CD4-positive, alpha-beta T cell treated with Interleukin-1 beta for 1 hour (primary cell): Measurements from ENCODE around the gene RNF223.

Source experiments
- DNase-seq, 2 donors: peaks; one replicate each; pipeline ENCODE4 v3.0.0-alpha.2; 2020 to 2022

Gene RNF223

DNA sequence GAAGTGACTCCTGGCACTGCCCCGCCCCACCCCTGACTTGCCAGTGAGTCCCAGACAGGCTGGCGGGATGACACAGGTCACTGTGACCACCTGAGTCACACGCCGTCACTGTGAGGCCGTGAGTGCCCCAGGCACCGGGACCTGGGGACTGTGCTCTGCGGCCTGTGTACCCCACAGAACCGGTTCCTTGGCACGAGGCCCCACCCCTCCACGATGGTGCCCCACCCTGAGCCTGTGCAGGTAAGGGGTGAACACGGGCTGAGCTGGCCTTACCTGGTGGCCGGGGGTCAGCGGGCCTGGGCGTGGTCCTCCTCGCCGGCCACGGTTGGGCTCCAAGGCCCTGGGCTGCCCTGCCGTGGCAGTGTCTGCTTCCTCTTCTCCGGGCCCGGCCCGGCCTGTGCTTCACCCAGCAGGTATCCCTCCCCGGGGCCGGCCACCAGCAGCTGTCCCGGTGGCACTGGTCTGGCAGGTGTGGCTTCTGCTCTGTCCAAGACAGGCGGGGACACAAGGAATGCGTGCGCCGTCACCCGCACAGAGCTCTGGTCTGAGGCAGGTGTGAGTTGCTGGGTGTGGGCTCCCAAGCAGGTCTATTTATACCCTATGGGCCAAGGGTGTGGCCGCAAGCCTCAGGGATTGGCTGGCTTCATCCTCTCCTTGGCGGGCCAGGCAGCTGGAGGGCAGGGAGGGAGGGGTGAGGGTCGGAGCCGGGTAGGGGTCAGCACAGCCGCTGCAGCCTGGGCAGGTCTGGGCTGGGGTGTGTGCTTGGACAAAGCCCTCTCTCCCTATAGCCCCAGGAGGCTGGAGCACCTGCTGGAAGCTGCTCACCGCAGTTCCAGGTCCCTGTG, at the start of gene RNF223:
RNF223 (minus strand) TSS at position 564 of the 845 bp plus-strand sequence. CDS start 1,740 bp downstream, outside the sequence.
- DNase-seq, result no peak

GRCh38 chr1:1122981-1123480, 48.9 kb upstream of the RNF223 start:
- DNase-seq, result no peak

GRCh38 chr1:1122078-1122811, 48.1 kb upstream of the RNF223 start:
- DNase-seq, result peak; percentile 83 to 84

DNA sequence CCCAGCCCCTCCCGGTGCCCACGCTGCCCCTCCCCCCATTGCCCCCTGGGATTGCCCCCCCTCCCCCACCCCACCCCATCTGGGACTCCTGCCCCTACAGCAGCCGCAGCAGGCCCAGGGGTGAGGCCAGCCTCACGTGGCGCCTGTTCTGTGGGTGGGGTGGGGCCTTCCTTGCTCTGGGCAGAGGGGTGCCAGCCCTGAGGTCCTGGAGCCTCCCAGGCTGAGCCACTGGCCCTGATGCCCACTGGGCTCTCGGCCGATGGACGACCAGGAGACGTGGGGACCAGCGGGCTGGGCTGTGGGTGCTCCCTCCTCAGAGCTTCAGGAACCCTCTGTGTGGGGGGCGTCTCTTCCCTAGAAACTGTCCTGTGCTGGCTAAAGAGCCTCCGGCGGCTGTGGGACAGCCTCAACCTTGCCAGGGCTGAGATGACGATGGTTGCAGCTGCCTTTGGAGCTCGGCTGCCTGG, 47.5 kb upstream of the RNF223 start:
- no peak for DNase-seq

DNA sequence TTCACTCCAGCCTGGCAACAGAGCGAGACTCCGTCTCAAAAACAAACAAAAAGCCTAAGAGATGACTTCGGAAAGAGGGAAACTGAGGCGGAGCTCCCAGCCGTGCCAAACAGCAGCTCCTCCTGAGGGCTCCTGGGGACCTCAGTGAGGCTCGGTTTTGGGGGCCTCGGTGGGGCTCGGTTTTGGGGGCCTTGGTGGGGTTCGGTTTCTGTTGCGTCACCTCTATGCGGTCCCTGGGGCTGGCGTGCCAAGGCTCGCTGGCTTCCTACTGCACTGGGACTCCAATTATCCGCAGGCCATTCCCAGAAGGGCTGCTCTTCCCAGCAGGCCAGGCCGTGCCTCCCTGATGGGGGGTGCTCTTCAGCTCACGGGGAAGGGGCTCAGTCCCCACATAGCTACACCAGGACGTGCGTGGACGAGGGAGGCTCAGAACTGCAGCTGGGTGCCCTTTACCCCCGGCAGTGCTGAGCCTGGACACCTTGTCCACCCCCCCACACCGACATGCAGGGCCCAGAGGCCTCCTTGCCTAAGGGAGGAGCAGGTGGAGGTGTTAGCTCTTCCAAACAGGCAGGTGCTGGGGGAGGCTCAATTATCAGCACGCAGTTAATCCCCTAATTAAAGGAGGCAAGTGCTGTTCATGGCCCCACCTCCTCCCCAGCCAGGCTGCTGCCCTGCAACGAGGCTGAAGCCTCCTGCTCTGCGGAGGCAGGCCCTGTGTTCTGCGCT, 46.9 kb upstream of the RNF223 start:
- DNase-seq, result no peak

DNA sequence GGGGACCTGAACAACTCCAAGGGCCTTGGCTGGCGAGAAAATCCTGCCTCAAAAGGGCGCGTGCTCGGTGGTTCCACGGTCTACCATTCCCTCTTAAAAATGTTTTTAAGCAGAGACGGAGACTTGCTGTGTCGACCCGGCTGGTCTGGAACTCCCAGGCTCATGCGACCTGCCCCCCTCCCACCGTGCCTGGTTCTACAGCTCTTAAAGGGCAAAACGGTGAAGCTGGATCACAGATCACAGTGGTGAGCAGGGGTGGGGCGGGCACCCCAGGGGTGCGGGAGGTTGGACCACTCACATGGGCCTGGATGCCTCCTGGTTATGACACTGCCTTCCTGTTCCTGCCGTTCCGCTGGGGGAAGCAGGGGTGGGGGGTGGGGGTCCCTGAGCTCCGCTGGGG, 46.0 kb upstream of the RNF223 start:
- DNase-seq, result no peak

GRCh38 chr1:1119272-1119890, 45.3 kb upstream of the RNF223 start:
- DNase-seq, result no peak

GRCh38 chr1:1118876-1119220, 44.7 kb upstream of the RNF223 start:
- no peak for DNase-seq

DNA sequence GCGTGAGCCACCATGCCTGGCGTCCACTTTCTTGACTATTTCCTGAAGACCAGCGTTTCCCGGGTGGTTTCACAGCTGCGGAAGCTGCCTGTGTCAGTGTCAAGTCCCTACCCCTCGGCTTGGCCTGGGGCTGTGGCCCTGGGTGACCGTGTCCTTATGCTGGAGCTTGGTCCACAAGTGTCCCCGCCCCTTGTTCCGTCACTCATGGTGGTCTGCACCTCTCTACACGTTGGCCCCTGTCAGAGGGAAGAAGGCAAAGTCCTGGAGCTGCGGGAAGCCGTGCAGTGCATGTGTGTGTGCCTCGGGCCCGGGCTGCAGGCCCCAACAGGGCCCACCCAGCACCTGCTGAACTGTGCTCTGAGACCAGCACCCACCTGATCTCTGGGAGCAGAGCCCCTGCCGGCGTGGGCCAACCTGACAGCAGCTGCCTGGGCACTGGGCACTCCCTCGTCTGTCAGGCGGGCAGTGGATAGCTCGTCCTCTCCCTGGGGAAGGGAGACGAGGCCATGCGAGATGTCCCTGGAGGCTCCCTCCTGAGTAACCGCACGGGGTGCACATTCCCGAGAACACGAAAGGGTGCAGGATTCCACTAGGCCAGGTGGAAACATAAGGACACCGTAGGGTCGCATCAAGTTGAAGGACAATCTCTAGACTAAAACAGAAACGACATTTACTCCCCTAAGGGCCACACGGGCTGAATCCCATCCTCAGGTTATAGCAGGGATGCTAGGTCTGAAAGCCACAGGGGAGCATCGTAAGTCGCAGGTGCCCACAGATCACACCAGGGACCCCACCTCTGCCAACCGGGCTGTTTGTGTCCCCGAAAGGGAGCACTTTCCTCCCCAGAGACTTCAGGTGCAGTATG, 44.1 kb upstream of the RNF223 start:
- DNase-seq, result no peak

- no peak for DNase-seq
Observed at GRCh38 chr1:1117469-1117831, 43.3 kb upstream of the RNF223 start.

GRCh38 chr1:1116701-1117468, 42.8 kb upstream of the RNF223 start:
- peak; percentile 15 to 29 for DNase-seq

GRCh38 chr1:1115786-1116700, 41.9 kb upstream of the RNF223 start, which contains the start of gene C1orf159:
C1orf159 (minus strand) TSS chr1:1116089; CDS start chr1:1091543, 24,546 bp downstream.
- peak; percentile 99 to 100 for DNase-seq

DNA sequence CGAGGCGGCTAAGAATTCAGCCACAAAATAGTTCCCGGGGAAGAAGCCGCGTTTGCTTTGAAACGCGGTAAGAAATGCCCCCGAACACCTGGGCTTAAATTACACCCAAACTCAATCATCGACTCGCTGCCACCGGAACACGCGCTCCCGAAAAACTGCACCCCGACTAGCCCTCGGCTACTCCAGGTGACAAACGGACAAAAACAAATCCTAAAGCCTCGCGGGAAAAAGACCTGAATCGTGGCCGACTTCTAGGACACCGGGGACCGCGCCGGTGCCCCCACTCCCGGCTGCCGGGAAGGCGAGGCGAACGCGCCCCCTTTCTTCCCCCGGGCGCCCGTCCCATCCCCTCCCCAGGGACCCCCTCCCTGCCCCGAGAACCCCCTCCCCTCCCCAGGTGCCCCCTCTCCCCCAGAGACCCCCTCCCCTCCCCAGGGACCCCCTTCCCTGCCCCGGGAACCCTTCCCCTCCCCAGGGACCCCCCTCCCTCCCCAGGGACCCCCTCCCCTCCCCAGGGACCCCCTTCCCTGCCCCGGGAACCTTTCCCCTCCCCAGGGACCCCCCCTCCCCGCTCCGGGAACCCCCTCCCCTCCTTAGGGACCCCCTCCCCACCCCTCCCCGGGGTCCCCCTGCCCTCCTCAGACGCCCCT, 41.2 kb upstream of the RNF223 start:
- no peak for DNase-seq

DNA sequence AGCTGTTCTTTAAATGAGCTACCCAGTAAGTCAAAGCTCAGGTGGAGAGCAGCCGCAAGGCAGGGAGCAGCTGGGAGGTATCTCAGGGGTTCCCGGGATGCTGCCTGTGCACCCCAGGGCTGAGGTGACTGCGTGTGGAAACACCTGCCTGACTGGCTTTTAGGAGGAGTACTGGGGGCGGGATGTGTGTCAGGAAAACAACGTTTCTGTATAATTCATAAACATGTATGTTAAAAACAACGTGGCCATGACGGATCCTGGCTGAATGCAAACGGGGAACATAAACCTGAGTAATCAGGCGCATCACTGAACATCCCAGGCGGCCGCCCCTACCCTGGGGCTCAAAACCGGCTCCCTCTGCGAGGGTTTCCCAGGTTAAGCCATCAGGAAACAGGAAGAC, 40.3 kb upstream of the RNF223 start:
- no peak for DNase-seq

GRCh38 chr1:1112237-1112985, 38.3 kb upstream of the RNF223 start:
- no peak for DNase-seq

GRCh38 chr1:1111516-1112236, 37.6 kb upstream of the RNF223 start:
- no peak for DNase-seq

DNA sequence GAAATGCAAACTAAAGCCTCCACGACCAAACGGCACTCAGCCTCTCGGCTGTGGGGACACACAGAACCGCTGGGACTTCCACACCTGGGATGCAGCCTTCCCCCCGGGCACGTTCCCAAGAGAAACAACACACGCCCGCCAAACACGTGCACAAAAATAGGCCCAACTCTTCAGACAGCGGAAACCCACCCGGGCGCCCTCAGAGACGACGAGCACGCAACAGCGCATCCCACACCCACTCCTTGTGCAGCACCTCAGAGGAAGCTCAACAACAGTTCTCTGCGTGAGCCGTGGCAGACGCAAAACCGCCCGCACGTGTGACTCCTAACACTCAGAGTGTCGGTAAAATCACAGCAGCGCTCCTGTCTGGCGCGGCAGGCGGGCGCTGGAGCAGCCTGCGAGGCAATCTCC, 36.5 kb upstream of the RNF223 start:
- DNase-seq, result no peak

DNA sequence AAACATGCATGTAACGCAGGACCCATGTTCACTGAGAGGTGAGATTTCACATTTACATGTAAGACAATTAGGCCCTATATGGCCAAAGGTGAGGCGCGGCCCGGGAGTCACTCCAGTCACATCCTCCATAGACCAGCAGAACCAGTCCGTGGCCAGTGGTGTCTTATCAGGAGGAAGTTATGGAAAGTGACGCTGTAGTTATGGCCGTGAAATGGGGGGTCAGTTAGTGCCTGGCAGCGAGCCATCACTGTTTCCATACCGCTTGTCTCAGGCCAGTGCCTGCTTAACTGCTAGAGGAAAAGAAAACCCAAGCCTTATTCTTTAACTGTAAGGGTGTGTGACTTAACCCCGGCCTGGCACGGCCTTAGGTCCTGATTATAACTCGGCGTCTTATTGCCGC, 35.6 kb upstream of the RNF223 start:
- DNase-seq, result no peak
